Measurements from ENCODE around the gene NR2E1.

NR2E1 gene

DNA sequence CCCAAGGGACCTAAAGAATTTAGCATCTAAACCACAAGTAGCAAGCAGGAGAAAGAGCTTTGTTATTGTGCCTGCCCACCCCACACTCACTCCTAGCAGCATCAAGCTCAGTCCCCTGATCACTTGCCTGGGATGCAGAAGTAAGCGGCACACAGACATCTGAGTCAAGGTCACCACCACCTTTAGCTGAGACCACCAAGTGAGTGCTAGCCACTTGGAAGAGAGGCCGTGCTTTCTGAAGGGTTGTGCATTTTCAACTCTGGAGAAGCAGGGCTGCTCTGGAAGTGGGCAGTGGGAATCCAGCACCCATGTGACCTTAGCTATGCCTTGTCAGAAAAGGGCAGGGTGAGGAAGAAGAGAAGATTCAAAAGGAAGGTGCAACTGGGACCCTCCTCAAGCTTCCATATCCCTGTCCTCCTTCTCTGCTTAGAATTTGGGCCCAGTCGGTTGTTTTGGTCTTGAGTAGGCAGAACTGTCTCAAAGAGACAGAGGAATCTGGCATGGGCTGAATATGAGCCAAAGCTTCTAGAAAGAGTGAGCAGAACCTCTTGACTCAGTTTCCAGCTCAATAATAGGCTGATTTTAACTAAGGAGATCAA lies 6.2 kb downstream of the NR2E1 start:
- FAIRE-seq = no peak

DNA sequence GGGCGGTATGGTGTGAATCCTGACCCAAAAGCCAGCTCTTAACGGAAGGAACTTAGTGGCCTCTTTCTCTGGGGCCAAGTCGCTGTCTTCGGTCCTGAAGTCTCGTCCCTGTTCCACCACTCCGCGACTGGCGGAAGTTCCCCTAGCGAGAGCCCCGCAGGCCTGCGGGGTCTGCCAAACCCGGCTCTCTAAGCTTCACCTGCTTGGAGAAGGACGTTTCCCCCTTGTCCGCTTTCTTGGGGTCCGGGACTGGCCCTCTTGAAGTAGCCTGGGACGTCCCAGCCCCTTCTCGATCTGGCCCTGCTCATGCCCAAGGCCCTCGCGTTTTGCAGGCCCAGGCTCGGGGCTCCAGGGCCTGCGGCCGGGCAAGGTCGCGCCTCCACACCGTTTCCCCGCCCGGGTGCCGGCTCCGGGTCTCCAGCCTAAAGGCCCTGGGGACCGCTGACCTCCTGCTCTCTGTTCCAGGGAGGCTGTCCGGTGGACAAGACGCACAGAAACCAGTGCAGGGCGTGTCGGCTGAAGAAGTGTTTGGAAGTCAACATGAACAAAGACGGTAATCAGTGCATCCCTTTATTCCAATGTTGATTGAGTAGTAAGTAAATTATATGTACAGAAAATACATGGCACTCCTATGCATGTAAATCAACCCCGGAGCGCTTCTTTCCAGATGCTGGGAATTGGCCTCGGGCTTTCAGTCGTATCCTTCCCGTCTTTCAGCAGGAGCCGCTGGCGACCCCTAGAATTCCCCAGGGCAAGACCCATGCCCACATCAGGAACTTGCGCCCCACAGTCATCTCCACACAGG lies 8.8 kb downstream of the NR2E1 start:
- FAIRE-seq = no peak
- DNase-seq (ENCODE audit: insufficient read length, low spot score) = no peak
- TF ChIP-seq, protein P1, sequence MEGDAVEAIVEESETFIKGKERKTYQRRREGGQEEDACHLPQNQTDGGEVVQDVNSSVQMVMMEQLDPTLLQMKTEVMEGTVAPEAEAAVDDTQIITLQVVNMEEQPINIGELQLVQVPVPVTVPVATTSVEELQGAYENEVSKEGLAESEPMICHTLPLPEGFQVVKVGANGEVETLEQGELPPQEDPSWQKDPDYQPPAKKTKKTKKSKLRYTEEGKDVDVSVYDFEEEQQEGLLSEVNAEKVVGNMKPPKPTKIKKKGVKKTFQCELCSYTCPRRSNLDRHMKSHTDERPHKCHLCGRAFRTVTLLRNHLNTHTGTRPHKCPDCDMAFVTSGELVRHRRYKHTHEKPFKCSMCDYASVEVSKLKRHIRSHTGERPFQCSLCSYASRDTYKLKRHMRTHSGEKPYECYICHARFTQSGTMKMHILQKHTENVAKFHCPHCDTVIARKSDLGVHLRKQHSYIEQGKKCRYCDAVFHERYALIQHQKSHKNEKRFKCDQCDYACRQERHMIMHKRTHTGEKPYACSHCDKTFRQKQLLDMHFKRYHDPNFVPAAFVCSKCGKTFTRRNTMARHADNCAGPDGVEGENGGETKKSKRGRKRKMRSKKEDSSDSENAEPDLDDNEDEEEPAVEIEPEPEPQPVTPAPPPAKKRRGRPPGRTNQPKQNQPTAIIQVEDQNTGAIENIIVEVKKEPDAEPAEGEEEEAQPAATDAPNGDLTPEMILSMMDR (IDR thresholded peaks at IDR 0.05; ENCODE audit: insufficient read depth, missing control alignments) = no peak

More for the DNA sequence above, 6.2 kb downstream of the NR2E1 start:
- DNase-seq (ENCODE audit: insufficient read length, low spot score) = no peak
- TF ChIP-seq, protein P1 (IDR thresholded peaks at IDR 0.05; ENCODE audit: insufficient read depth, missing control alignments) = no peak

DNA sequence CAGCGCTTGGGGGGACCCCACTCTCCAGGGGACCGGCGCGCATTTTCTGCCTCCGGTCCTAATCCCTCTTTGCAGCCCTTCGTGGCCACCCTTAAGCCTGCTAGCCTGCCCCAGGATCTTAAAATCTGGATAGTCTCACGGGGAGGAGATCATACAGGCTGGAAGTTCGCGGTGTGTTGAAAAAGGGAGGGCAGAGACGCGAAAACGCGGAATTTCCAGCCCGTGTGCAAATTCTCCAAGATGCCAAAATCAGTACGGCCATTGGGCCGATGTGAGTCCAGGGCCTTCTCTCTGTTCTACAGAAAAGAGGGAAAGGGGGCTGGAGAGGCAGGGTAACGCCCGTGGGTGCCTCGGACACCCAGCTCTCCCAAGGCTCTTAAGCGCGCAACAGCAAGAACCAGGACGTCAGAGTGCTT lies 9.4 kb downstream of the NR2E1 start:
- DNase-seq (ENCODE audit: insufficient read length, low spot score) (no peak), FAIRE-seq (no peak)
- TF ChIP-seq, protein P1 (IDR thresholded peaks at IDR 0.05; ENCODE audit: insufficient read depth, missing control alignments) = no peak

DNA sequence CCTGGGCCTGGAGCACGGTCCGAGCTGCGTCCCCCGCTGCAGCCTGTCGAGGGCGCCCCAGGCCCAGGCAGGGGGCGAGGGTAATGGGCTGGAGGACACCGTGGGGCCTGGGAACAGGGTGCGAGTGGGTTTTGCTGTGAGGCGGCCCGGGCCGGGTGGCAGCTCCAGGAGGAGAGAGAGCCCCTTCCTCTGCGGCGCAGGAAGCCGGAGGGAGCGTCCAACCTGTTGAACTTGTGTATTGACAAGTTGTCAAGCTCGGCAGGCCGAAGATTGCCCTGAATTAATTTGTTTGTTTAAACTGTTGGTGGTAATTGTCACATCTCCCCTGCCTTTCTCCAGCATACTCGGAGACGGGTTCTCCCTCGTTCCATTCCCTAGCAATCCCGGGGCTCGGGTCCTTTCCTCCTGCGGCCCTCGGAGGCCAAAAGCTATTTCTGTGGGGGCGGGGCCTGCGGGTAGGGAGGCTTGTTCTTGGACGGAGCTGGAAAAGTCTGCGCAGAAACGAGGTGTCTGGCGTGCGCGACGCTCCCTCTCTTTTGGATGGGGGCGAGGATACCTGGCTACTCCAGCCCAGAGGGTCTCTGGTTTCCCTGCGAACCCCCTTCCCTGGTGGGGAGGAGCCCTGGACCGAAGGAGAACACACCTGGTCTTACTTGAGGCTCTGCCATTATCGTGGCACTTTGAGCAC lies 9.9 kb downstream of the NR2E1 start:
- FAIRE-seq (no peak), DNase-seq (ENCODE audit: insufficient read length, low spot score) (no peak)
- TF ChIP-seq, protein P1 (IDR thresholded peaks at IDR 0.05; ENCODE audit: insufficient read depth, missing control alignments) = peak; percentile 17

DNA sequence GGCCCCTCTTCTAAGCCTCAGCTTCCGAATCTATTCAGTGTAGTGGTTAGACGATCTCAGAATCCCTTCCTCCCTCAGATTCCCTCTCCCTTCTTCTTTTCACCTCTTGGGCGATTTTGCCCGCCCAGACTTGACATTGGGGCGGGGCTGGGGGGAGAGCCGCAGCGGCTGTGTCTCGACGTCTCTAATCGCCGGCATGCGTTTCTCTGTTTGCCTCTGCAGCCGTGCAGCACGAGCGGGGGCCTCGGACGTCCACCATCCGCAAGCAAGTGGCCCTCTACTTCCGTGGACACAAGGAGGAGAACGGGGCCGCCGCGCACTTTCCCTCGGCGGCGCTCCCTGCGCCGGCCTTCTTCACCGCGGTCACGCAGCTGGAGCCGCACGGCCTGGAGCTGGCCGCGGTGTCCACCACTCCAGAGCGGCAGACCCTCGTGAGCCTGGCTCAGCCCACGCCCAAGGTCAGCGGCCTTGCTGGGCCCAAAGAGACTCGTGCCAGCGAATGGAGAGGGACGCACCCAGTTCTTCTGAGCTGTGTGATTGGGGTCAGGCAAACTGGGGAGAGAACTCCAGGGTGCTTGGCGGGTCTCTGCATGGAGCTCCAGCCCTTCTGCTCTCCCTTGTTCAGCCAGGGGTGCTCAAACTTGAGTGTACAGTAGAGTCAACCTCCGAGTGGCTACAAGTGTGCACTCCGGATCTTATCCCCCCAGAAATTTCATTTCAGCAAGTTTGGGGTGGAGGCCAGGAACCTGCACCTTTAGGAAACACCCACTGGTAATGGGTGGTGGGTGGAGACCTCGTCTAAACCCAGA lies 10.7 kb downstream of the NR2E1 start:
- no peak for FAIRE-seq

DNA sequence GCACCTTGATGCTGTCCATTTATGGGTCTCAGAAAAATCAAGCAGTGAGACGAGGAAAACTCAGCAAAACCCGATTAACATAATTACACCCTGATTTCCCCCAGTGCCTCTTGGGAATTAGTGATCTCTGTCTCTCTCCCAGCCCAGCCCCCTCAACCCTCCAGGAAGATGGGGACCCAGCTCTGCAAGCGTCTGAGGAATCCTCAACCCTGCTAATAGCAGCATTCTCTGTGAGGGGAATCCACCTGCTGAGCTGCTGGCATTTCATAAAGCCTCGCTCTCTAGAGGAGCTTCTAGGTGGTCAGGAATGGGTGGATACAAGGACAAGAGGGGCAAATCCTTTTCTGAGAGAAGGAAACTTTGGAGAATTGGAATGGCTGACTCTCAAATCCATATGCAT lies 13.9 kb downstream of the NR2E1 start:
- TF ChIP-seq, protein P1 (IDR thresholded peaks at IDR 0.05; ENCODE audit: insufficient read depth, missing control alignments) = no peak
- FAIRE-seq = no peak
- DNase-seq (ENCODE audit: insufficient read length, low spot score) = no peak

More for the DNA sequence above, 10.7 kb downstream of the NR2E1 start:
- no peak for DNase-seq (ENCODE audit: insufficient read length, low spot score)
- TF ChIP-seq, protein P1 (IDR thresholded peaks at IDR 0.05; ENCODE audit: insufficient read depth, missing control alignments) = no peak
